HPDE6-E6E7 (cell line): ENCODE measurements around the gene ABHD6.
"Not testable (repeated sequence)": the region's sequence is repeated elsewhere in the genome, so short reads cannot be mapped to it uniquely, and the experiment has no call there.

Experiments used
- DNase-seq: peaks from one replicate; pipeline ENCODE4 v3.0.0; 2011; ENCODE audit warnings: missing footprints; ENCODE audit errors: extremely low spot score

The ABHD6 gene

GRCh38 chr3:58209933-58210332 lies 27.7 kb upstream of the ABHD6 start:
- no peak for DNase-seq

- DNase-seq: no peak
These were observed 26.7 kb upstream of the ABHD6 start, which contains the start of gene DNASE1L3 for GRCh38 chr3:58210761-58211460. DNASE1L3 (minus strand) TSS chr3:58210972; CDS start chr3:58210906, 66 bp downstream.

GRCh38 chr3:58214484-58215316 lies 22.9 kb upstream of the ABHD6 start:
- DNase-seq: peak; percentile 33

- no peak for DNase-seq
These were observed 22.1 kb upstream of the ABHD6 start for GRCh38 chr3:58215317-58216025.

GRCh38 chr3:58216496-58217195 lies 20.9 kb upstream of the ABHD6 start:
- no peak for DNase-seq

- DNase-seq: peak; percentile 32
These were observed 20.3 kb upstream of the ABHD6 start for GRCh38 chr3:58217209-58217811.

GRCh38 chr3:58218904-58219303 lies 18.7 kb upstream of the ABHD6 start:
- no peak for DNase-seq

- DNase-seq: no peak
These were observed 15.3 kb upstream of the ABHD6 start for GRCh38 chr3:58222161-58222724.

- DNase-seq: no peak
These were observed 13.7 kb upstream of the ABHD6 start for GRCh38 chr3:58223855-58224254.

- DNase-seq: not testable (repeated sequence)
These were observed 9.7 kb upstream of the ABHD6 start for GRCh38 chr3:58227933-58228332.

GRCh38 chr3:58230876-58231552 lies 6.6 kb upstream of the ABHD6 start:
- no peak for DNase-seq

- no peak for DNase-seq
These were observed 5.9 kb upstream of the ABHD6 start for GRCh38 chr3:58231666-58232065.

- no peak for DNase-seq
These were observed 3.1 kb upstream of the ABHD6 start for GRCh38 chr3:58234516-58234931.

GRCh38 chr3:58235970-58236369 lies 1.6 kb upstream of the ABHD6 start:
- DNase-seq: no peak

- no peak for DNase-seq
These were observed 910 bp upstream of the ABHD6 start for GRCh38 chr3:58236527-58237237.

- no peak for DNase-seq
These were observed 519 bp downstream of the ABHD6 start for GRCh38 chr3:58237941-58238681.

- no peak for DNase-seq
These were observed 1.2 kb downstream of the ABHD6 start for GRCh38 chr3:58238830-58239229.

GRCh38 chr3:58241306-58242044 lies 3.9 kb downstream of the ABHD6 start:
- DNase-seq: no peak
